ENCODE measurements around the gene CSNK2A3. TPM values are rescaled to one million over a fixed set of nuclear protein-coding genes. Genes with fewer than 3 reads are reported as not detected.

CSNK2A3 gene
- total and polyA plus RNA-seq, 2 of the 13 experiments (the other 11 are each of a cell fraction or from before 2014, with no cell fraction given): 1.7 to 3.5 TPM

DNA sequence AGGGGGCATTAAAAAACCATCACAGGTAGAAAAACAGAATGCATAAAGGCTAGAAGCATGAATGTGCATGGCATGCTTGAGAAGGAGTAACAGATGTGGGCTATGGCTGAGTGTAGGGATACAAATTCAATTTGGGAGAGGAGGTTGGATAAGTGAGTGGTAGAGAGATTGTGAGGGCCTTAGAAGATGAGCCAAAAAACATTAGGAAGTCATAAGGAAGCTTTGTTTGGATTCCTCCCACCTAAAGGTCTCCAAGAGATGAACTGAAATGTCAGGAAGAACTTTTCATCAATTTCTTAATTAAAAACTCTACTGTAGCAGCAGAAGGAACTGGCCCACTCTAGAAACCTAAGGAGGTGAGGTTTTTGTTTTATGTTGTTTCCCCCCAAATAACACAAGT is 41.2 kb upstream of the CSNK2A3 start:
- Histone ChIP-seq H3K27me3 (ENCODE audit: control insufficient read depth in 1 of 2, insufficient read depth in 2 of 2, low read length in 2 of 2) (peaks cover 0 to 7% of the 10 kb centered on the region in 2 experiments; a peak in 2 of 5 replicates), H3K9me3 (ENCODE audit: low read length) (no peaks in the 10 kb centered on the region)
- in situ Hi-C loops (cut with HindIII; ENCODE audit: extremely low pct_ligation_motif_present, low pct_unique_long_range_greater_than_20kb): no loop called here

More for the DNA sequence above, 41.2 kb upstream of the CSNK2A3 start:
- Histone ChIP-seq H3K4me1 (ENCODE audit: insufficient read depth, low read length) (no peaks in the 10 kb centered on the region), H3K9ac (ENCODE audit: insufficient read depth, low read depth, low read length) (no peak overlapping the region), H4K20me1 (ENCODE audit: insufficient read depth, low read length) (no peaks in the 10 kb centered on the region), H3K36me3 (replicated peaks in 1 of 2; ENCODE audit: control insufficient read depth in 1 of 2, insufficient read depth in 2 of 2, low read length in 2 of 2) (no peaks in the 10 kb centered on the region), H3K4me3 (replicated peaks in 1 of 3; ENCODE audit: insufficient read depth in 1 of 3, low read depth in 2 of 3, low read length in 3 of 3) (no peak overlapping the region), H3K4me2 (ENCODE audit: low read depth, low read length) (no peak overlapping the region), H3K79me2 (ENCODE audit: insufficient read depth, low read length) (no peaks in the 10 kb centered on the region), H2AFZ (ENCODE audit: low read length) (no peak overlapping the region), H3K27ac (ENCODE audit: extremely low read length, insufficient read depth, low read length) (no peak overlapping the region)
- no peak for FAIRE-seq
- ChIA-PET POLR2A (no interaction called here), CTCF (ENCODE audit: low intra/inter-chr PET ratio, low total read pairs) (no interaction called here)
- BruUV-seq (replicated peaks): no TSS peak
- intact Hi-C loops (cut with micrococcal nuclease; ENCODE audit: unreplicated experiment): no loop called here
- TF ChIP-seq NR2F2 (IDR thresholded peaks at IDR 0.05; ENCODE audit: borderline replicate concordance, low read depth) (no peak), ZKSCAN5 (CRISPR knock-in tag; IDR thresholded peaks at IDR 0.05) (no peak), MLLT10 (CRISPR knock-in tag; IDR thresholded peaks at IDR 0.05) (no peak), ZNF331 (CRISPR knock-in tag; IDR thresholded peaks at IDR 0.05) (no peak), ATRX (CRISPR knock-in tag; IDR thresholded peaks at IDR 0.05; ENCODE audit: borderline replicate concordance) (no peak), MEF2D (CRISPR knock-in tag; IDR thresholded peaks at IDR 0.05) (no peak), MBNL3 (CRISPR knock-in tag; conservative IDR thresholded peaks at IDR 0.05) (no peak), TAF1 (CRISPR knock-in tag; IDR thresholded peaks at IDR 0.05) (no peak), WIZ (CRISPR knock-in tag; IDR thresholded peaks at IDR 0.05) (no peak), ZNF34 (CRISPR knock-in tag; IDR thresholded peaks at IDR 0.05; ENCODE audit: borderline replicate concordance) (no peak), SCMH1 (CRISPR knock-in tag; IDR thresholded peaks at IDR 0.05; ENCODE audit: borderline replicate concordance) (no peak)
- TF ChIP-seq, protein P1, sequence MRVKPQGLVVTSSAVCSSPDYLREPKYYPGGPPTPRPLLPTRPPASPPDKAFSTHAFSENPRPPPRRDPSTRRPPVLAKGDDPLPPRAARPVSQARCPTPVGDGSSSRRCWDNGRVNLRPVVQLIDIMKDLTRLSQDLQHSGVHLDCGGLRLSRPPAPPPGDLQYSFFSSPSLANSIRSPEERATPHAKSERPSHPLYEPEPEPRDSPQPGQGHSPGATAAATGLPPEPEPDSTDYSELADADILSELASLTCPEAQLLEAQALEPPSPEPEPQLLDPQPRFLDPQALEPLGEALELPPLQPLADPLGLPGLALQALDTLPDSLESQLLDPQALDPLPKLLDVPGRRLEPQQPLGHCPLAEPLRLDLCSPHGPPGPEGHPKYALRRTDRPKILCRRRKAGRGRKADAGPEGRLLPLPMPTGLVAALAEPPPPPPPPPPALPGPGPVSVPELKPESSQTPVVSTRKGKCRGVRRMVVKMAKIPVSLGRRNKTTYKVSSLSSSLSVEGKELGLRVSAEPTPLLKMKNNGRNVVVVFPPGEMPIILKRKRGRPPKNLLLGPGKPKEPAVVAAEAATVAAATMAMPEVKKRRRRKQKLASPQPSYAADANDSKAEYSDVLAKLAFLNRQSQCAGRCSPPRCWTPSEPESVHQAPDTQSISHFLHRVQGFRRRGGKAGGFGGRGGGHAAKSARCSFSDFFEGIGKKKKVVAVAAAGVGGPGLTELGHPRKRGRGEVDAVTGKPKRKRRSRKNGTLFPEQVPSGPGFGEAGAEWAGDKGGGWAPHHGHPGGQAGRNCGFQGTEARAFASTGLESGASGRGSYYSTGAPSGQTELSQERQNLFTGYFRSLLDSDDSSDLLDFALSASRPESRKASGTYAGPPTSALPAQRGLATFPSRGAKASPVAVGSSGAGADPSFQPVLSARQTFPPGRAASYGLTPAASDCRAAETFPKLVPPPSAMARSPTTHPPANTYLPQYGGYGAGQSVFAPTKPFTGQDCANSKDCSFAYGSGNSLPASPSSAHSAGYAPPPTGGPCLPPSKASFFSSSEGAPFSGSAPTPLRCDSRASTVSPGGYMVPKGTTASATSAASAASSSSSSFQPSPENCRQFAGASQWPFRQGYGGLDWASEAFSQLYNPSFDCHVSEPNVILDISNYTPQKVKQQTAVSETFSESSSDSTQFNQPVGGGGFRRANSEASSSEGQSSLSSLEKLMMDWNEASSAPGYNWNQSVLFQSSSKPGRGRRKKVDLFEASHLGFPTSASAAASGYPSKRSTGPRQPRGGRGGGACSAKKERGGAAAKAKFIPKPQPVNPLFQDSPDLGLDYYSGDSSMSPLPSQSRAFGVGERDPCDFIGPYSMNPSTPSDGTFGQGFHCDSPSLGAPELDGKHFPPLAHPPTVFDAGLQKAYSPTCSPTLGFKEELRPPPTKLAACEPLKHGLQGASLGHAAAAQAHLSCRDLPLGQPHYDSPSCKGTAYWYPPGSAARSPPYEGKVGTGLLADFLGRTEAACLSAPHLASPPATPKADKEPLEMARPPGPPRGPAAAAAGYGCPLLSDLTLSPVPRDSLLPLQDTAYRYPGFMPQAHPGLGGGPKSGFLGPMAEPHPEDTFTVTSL (CRISPR knock-in tag; IDR thresholded peaks at IDR 0.05; ENCODE audit: borderline replicate concordance): no peak
- DNase-seq (ENCODE audit: low spot score): no peak
- no peak for ATAC-seq

All from HepG2 (cell line).